Activated CD8-positive, alpha-beta T cell treated with anti-CD3 and anti-CD28 coated beads, Interleukin-2, amount 10 ng/mL, durations not matched to agents 7 days and 5 days (primary cell): ENCODE results near the gene BEST1. TPM values are rescaled to one million over a fixed set of nuclear protein-coding genes. Genes with fewer than 3 reads are reported as not detected.
A peak's percentile ranks its signal among the peaks of the same experiment; 100 is the strongest.

Experiments
- ATAC-seq: fragments of 150-1000 bp; cut with Tn5 transposase; one replicate; pipeline ENCODE4 v1.10.0; 2021; ENCODE audit warnings: moderate library complexity
- CTCF ChIA-PET: fragments of 350-600 bp; sonication (Branson Sonifier 250); formaldehyde crosslinking; loops from one replicate; lab custom pipeline; 2021; ENCODE audit warnings: antibody characterized with exemption; lab: Charles Lee
- POLR2A ChIA-PET: fragments of 350-600 bp; sonication (Branson Sonifier 250); formaldehyde crosslinking; loops from one replicate; lab custom pipeline; 2021; ENCODE audit warnings: antibody characterized with exemption; lab: Charles Lee
- DNase-seq: peaks from one replicate; pipeline ENCODE4 v3.0.0-alpha.2; 2020
- H3K27ac Mint-ChIP-seq: one replicate; pipeline ENCODE4 v1.8.0; 2021; ENCODE audit warnings: mild to moderate bottlenecking, mixed read lengths
- H3K27me3 Mint-ChIP-seq: one replicate; pipeline ENCODE4 v1.8.0; 2021; ENCODE audit warnings: low read depth, mixed read lengths
- H3K36me3 Mint-ChIP-seq: one replicate; pipeline ENCODE4 v1.8.0; 2021; ENCODE audit warnings: low read depth, mixed read lengths
- H3K4me1 Mint-ChIP-seq: one replicate; pipeline ENCODE4 v1.8.0; 2021; ENCODE audit warnings: low read depth, mixed read lengths
- H3K4me3 Mint-ChIP-seq: one replicate; pipeline ENCODE4 v1.8.0; 2021; ENCODE audit warnings: mild to moderate bottlenecking, mixed read lengths
- H3K9me3 Mint-ChIP-seq: one replicate; pipeline ENCODE4 v1.8.0; 2022; ENCODE audit warnings: mixed read lengths; ENCODE audit not compliant: insufficient read depth
- total RNA-seq, 2 experiments: library from RNA; stranded (reverse); gene quantifications; one replicate each; pipeline ENCODE4 v1.2.3, GENCODE V29; 2021

Gene BEST1
- total RNA-seq, 2 experiments from 2014 or later, result not detected

- Mint-ChIP-seq H3K27ac (no peak overlapping the region), H3K4me3 (no peak overlapping the region)
These were observed 24.8 kb downstream of the BEST1 start for GRCh38 chr11:61974766-61975631.

GRCh38 chr11:61975638-61976419 lies 25.7 kb downstream of the BEST1 start:
- H3K9me3 Mint-ChIP-seq, result no peaks in the 10 kb centered on the region
- DNase-seq (peak; percentile 14), ATAC-seq (no peak)
- H3K4me3 Mint-ChIP-seq, result no peak overlapping the region
- no peaks in the 10 kb centered on the region for H3K27me3 Mint-ChIP-seq
- H3K27ac Mint-ChIP-seq, result no peak overlapping the region
- peaks cover 35% of the 10 kb centered on the region for H3K4me1 Mint-ChIP-seq
- peaks cover 2% of the 10 kb centered on the region for H3K36me3 Mint-ChIP-seq
- ChIA-PET CTCF (no interaction called here), POLR2A (no interaction called here)

More at GRCh38 chr11:61974766-61975631, 24.8 kb downstream of the BEST1 start:
- Mint-ChIP-seq H3K9me3 (no peaks in the 10 kb centered on the region), H3K36me3 (peaks cover 2% of the 10 kb centered on the region), H3K4me1 (peaks cover 36% of the 10 kb centered on the region), H3K27me3 (no peaks in the 10 kb centered on the region)
- ATAC-seq, result no peak
- POLR2A ChIA-PET, result no interaction called here
- peak; percentile 11 for DNase-seq
- CTCF ChIA-PET, result interaction anchor here (0.6 to 10.6 kb wide), 2 partner anchors 36 to 107 kb away, joined by 3 to 100 read pairs; no protein-coding TSS in a partner anchor

DNA sequence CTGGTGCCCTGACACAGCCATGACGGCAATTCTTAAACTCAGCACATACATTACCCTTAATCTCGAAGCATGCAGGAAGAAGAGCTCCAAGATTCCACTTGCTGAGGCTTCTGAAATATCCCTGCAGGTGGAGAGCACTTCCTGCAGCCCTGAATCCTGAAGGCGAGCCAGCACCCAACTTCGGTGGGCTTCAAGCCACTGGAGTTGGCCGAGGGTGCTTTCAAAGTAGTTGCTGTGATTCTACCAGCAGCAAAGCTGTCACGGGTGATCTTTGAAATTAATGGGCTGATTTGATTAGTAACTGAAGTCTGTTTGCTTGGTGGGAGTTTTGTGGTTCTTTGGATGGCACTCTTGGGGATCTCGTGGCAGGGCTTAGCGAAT lies 26.3 kb downstream of the BEST1 start:
- ChIA-PET POLR2A (interaction anchor here (0.6 to 1.0 kb wide), 2 partner anchors 8 to 10 kb away, joined by 4 read pairs; no protein-coding TSS in a partner anchor), CTCF (interaction anchor here (0.8 kb wide), 1 partner anchor 132 kb away, joined by 3 read pairs; no protein-coding TSS in a partner anchor)
- Mint-ChIP-seq H3K9me3 (no peaks in the 10 kb centered on the region), H3K27me3 (no peaks in the 10 kb centered on the region), H3K4me3 (no peak overlapping the region), H3K27ac (no peak overlapping the region), H3K36me3 (peaks cover 1% of the 10 kb centered on the region), H3K4me1 (peaks cover 32% of the 10 kb centered on the region)
- ATAC-seq (no peak), DNase-seq (no peak)

DNA sequence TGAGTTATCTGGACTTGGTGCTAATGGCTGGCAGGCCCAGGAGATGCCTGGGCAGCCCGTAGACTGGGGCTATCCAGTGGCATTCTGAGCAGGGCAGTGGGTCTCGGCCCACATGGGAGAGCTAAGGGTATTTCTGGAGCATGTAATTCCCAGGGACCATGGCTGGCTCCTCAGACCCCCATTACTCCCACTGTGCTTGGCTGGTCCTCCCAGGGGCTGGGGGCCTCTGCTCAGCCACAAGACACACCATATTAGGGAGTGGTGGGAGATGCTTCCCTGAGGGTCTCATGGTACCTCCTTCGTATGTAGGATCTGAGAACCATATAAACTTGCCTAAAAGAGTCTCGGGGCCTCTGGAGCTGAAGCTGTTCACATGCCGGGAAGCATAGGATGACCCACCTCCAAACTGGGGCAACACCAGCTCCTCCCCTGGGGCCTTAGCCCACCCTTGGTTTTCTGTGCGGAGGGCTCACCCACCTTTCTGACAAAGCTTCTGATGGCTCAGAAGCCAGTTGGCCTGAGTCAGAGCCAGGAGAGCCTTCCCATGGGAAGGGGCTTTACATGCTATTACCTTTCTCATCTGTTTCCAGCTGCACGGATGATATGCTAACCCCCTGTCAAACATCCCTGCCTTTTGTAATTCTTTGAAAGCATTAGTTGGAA lies 26.8 kb downstream of the BEST1 start:
- H3K9me3 Mint-ChIP-seq, result no peaks in the 10 kb centered on the region
- ChIA-PET CTCF (interaction anchor here (0.8 kb wide), 1 partner anchor 131 kb away, joined by 3 read pairs; no protein-coding TSS in a partner anchor), POLR2A (interaction anchor here (0.6 to 1.0 kb wide), 2 partner anchors 9 to 11 kb away, joined by 4 read pairs; no protein-coding TSS in a partner anchor)
- no peak overlapping the region for H3K4me3 Mint-ChIP-seq
- peaks cover 26% of the 10 kb centered on the region for H3K4me1 Mint-ChIP-seq
- H3K27me3 Mint-ChIP-seq, result no peaks in the 10 kb centered on the region
- no peak overlapping the region for H3K27ac Mint-ChIP-seq
- no peak for ATAC-seq
- no peak for DNase-seq
- no peaks in the 10 kb centered on the region for H3K36me3 Mint-ChIP-seq

DNA sequence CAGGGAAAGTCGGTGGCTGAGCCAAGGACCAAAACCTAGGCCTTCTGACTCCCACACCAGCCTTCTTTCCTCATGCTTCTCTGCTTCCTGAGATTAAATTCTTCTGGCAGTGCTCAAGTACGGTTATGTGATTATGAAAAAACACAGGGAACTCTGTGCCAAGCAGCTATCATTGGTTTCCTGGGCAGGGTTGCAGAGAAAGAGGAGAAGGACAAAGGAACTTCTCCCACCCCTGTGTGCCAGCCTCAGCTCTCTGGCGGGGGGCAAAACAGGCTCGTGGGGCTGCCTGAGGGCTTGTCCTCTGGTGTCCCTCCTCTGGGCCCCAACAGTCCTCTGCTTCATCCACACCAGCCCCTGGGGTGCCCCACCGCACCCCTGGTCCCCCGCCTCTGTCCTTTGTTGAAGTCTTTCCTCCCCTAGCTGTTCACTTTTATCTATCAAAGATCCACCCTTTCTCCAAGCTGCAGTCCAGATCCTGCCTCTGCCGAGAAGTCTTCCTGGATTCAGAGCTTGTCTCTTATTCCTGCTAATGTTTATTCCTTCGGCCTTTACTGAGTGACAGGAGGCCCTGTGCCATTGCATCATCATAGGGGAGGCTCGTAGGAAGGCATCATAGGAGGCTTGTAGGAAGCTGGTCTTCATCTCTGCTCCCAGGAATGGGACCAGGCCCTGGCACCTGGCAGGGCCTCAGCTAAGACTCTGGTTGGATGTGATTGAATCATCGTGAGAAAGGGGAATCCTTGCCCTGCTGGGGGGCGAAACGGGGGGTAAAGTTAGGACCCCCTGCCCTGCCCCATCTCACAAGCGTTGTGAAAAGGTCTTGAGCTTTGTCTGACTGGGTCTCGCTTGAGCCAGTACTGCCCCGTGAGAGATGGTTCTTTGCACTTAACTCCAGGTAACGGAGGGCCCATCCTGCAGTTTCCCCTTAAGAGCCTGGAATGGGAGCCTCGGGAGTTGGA lies 28.8 kb downstream of the BEST1 start:
- POLR2A ChIA-PET, result interaction anchor here (0.7 to 1.7 kb wide), 2 partner anchors 11 to 43 kb away, joined by 3 to 13 read pairs; partner anchors contain the start of gene FTH1
- Mint-ChIP-seq H3K27me3 (no peaks in the 10 kb centered on the region), H3K9me3 (no peaks in the 10 kb centered on the region), H3K36me3 (no peaks in the 10 kb centered on the region), H3K4me1 (peaks cover 9% of the 10 kb centered on the region), H3K27ac (no peak overlapping the region), H3K4me3 (no peak overlapping the region)
- DNase-seq, result no peak
- no peak for ATAC-seq
- CTCF ChIA-PET, result no interaction called here

DNA sequence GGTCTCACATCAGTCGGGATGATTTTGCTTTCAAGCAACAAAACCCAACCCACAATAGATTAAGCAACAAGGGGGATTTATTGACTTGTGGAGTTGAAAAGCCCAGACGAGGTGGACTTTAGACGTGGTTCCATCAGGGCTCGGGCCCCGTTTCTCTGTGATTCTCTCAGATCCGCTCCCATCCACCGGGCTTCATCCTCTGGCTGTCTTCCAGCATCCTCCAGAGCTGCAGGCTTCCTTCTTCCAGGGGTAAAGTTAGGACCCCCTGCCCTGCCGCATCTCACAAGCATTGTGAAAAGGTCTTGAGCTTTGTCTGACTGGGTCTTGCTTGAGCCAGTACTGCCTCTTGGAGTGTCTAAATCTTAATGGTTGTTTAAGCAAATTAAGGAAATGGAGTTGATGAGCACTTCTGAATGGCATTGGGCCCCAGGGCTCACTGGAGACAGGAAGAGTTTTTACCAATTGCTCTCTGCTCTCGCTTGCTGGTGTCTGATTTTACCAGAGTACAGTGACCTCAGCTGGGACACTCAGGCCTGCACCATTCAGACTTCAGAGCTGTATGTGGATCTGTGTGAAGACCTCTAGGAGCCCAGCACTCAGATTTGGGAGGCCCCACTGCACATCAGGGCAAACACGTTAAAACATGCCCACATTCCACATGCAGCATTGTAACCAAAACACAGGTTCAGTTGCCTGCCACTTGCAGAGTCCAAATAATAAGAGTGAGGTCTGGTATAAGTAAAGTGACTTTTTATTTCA lies 30.8 kb downstream of the BEST1 start:
- ChIA-PET CTCF (interaction anchor here (1.6 kb wide), 1 partner anchor 8 kb away, joined by 3 read pairs; no protein-coding TSS in a partner anchor), POLR2A (interaction anchor here (1.5 kb wide), 1 partner anchor 14 kb away, joined by 3 read pairs; the partner anchor contains the start of gene FTH1)
- H3K27ac Mint-ChIP-seq, result no peak overlapping the region

GRCh38 chr11:61983419-61983818 lies 33.3 kb downstream of the BEST1 start:
- DNase-seq, result no peak
- no peak for ATAC-seq
- Mint-ChIP-seq H3K9me3 (peaks cover 6% of the 10 kb centered on the region), H3K27ac (no peak overlapping the region), H3K4me3 (no peak overlapping the region), H3K4me1 (peaks cover 2% of the 10 kb centered on the region), H3K27me3 (peaks cover 14% of the 10 kb centered on the region), H3K36me3 (peaks cover 4% of the 10 kb centered on the region)
- CTCF ChIA-PET, result interaction anchor here (0.9 kb wide), 2 partner anchors 11 to 98 kb away, joined by 3 read pairs; no protein-coding TSS in a partner anchor
- POLR2A ChIA-PET, result interaction anchor here (0.7 to 1.4 kb wide), 2 partner anchors 18 to 99 kb away, joined by 3 read pairs; no protein-coding TSS in a partner anchor

More for the DNA sequence above, 30.8 kb downstream of the BEST1 start:
- DNase-seq, result no peak
- Mint-ChIP-seq H3K36me3 (no peaks in the 10 kb centered on the region), H3K27me3 (peaks cover 3% of the 10 kb centered on the region), H3K4me1 (peaks cover 5% of the 10 kb centered on the region), H3K4me3 (no peak overlapping the region), H3K9me3 (no peaks in the 10 kb centered on the region)
- ATAC-seq, result no peak

GRCh38 chr11:61985869-61986268 lies 35.7 kb downstream of the BEST1 start:
- Mint-ChIP-seq H3K9me3 (peaks cover 6% of the 10 kb centered on the region), H3K27me3 (peaks cover 27% of the 10 kb centered on the region), H3K27ac (no peak overlapping the region), H3K36me3 (peaks cover 4% of the 10 kb centered on the region), H3K4me1 (peaks cover 2% of the 10 kb centered on the region), H3K4me3 (no peak overlapping the region)
- ATAC-seq, result no peak
- POLR2A ChIA-PET, result no interaction called here
- DNase-seq, result no peak
- CTCF ChIA-PET, result interaction anchor here (1.7 to 3.1 kb wide), 2 partner anchors 96 to 189 kb away, joined by 3 to 16 read pairs; no protein-coding TSS in a partner anchor

GRCh38 chr11:61994981-61995380 lies 44.8 kb downstream of the BEST1 start:
- ChIA-PET CTCF (interaction anchor here (0.7 to 2.2 kb wide), 4 partner anchors 8 to 563 kb away, joined by 3 to 13 read pairs (median 4); partner anchors contain the start of gene BEST1), POLR2A (no interaction called here)
- Mint-ChIP-seq H3K36me3 (peaks cover 10% of the 10 kb centered on the region), H3K4me3 (no peak overlapping the region), H3K27ac (no peak overlapping the region), H3K27me3 (peaks cover 6% of the 10 kb centered on the region), H3K9me3 (peaks cover 12% of the 10 kb centered on the region), H3K4me1 (no peaks in the 10 kb centered on the region)
- DNase-seq (no peak), ATAC-seq (no peak)

DNA sequence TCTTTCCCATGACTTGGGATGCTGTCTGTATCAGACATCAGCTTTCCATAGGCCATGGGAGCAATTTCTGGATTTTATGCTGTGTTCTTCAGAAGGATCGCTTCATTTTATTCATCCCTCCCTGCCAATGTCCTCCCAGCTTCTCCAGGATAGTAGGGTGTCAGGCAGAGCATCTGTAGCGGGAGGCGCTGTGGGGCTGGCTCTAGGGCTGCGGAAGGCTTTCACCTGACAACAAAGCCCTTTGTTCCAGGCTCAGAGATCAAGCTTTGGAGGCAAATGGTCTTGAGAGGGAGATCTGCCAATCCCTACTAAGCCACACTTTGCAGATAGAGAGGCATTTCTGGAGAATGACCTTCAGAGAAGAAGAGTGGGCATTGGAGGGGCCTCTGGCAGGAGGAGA lies 46.8 kb downstream of the BEST1 start:
- ChIA-PET CTCF (no interaction called here), POLR2A (no interaction called here)
- ATAC-seq (no peak), DNase-seq (no peak)
- H3K27me3 Mint-ChIP-seq, result no peaks in the 10 kb centered on the region
- no peak overlapping the region for H3K27ac Mint-ChIP-seq
- peaks cover 12% of the 10 kb centered on the region for H3K9me3 Mint-ChIP-seq
- no peaks in the 10 kb centered on the region for H3K4me1 Mint-ChIP-seq
- H3K4me3 Mint-ChIP-seq, result no peak overlapping the region
- H3K36me3 Mint-ChIP-seq, result peaks cover 10% of the 10 kb centered on the region
